GM12865 (cell line): ENCODE results near the gene FAM184A.

Source experiments
- DNase-seq: peaks from one replicate; pipeline ENCODE4 v3.0.0; 2010; ENCODE audit warnings: low read depth
- H3K4me3 ChIP-seq: 2 replicates; pipeline ENCODE4 v1.5.1; 2011; ENCODE audit warnings: mild to moderate bottlenecking, low read depth, low read length, control low read depth
- TF ChIP-seq, protein P1 (sequence below): IDR thresholded peaks from 2 replicates; pipeline ENCODE4 v1.5.1; 2011; ENCODE audit warnings: low read length, control low read depth, low read depth, inconsistent platforms; ENCODE audit not compliant: insufficient read depth; ENCODE audit errors: missing control alignments

The FAM184A gene

DNA sequence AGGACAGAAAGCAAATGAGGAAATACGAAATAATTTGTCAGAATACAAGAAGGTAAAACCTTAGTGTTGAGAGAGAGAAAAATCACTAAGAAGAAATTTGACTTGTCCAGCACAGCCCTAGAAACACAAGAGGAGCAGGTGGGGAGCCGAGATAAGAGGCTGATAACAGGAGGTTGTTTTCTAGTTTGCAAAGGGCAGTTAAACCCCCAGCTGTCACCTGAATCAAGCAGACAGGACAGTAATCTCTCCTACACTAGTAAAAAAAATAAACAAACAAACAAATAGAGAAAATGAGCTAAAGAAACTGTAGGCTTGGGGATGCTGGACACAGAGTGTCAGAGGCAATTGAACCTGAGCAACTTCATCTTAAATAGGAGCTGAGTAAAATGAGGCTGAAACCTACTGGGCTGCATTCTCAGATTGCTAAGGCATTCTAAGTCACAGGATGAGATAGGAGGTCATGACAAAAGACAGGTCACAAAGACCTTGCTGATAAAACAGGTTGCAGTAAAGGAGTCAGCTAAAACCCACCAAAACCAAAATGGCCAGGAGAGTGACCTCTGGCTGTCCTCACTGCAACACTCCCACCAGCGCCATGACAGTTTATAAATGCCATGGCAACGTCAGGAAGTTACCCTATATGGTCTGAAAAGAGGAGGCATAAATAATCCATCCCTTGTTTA, 40.4 kb downstream of the FAM184A start:
- TF ChIP-seq, protein P1, sequence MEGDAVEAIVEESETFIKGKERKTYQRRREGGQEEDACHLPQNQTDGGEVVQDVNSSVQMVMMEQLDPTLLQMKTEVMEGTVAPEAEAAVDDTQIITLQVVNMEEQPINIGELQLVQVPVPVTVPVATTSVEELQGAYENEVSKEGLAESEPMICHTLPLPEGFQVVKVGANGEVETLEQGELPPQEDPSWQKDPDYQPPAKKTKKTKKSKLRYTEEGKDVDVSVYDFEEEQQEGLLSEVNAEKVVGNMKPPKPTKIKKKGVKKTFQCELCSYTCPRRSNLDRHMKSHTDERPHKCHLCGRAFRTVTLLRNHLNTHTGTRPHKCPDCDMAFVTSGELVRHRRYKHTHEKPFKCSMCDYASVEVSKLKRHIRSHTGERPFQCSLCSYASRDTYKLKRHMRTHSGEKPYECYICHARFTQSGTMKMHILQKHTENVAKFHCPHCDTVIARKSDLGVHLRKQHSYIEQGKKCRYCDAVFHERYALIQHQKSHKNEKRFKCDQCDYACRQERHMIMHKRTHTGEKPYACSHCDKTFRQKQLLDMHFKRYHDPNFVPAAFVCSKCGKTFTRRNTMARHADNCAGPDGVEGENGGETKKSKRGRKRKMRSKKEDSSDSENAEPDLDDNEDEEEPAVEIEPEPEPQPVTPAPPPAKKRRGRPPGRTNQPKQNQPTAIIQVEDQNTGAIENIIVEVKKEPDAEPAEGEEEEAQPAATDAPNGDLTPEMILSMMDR = no peak
- H3K4me3 ChIP-seq = no peak overlapping the region
- no peak for DNase-seq

DNA sequence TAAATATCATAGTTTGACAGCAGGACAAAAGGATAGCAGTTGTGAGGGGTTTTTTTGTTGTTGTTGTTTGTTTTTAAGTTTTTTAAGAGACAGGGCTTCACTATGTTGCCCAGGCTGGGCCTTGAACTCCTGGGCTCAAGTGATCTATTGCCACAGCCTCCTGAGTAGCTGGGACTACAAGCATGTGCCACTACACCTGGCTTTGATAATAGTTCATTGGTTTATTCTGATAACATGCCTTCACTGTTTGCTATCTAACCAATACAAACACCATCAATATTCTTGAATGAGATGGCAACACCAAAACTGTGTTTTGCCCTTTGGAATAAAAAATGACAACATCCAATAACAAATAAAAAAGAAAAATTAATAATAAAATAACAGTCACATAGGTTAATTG, 41.2 kb downstream of the FAM184A start:
- H3K4me3 ChIP-seq = no peak overlapping the region
- no peak for DNase-seq
- TF ChIP-seq, protein P1 = no peak

DNA sequence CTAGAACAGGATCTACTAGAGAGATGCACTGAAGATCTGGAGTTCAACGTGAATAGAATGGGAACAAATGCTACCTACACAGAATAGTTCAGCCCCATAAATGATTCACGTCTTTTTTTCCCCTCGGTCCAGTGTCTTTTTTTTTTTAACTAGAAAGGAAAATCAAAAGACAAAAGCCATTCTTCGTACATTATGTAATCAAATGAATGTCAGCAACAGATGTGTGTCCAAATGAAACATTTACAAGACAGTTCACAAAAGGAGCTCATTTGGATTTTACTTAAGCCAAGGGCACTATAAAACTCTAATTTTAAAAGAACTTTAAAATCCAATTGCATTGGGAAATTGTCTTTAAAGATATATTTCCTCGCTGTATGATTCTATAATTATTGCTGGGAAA, 42.4 kb downstream of the FAM184A start:
- no peak overlapping the region for H3K4me3 ChIP-seq
- TF ChIP-seq, protein P1 = no peak
- no peak for DNase-seq

DNA sequence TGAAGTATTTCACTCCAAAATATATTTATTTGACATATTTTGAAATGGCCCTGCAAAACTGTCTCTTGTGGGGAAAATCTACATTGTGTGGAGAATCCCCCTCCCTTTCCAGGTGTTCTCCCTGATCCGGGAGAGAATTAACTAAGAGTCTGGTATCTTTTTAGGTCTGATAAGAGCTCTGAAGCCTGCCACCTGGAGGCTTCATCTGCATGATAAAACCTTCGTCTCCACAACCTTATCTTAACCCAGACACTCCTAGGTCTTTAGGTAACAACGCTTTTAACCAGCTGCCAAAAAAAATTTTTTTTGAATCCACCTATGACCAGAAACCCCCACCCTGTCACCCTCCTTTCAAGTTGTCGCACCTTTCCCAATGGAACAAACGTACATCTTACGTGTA, 43.0 kb downstream of the FAM184A start:
- no peak overlapping the region for H3K4me3 ChIP-seq
- TF ChIP-seq, protein P1 = no peak
- no peak for DNase-seq

DNA sequence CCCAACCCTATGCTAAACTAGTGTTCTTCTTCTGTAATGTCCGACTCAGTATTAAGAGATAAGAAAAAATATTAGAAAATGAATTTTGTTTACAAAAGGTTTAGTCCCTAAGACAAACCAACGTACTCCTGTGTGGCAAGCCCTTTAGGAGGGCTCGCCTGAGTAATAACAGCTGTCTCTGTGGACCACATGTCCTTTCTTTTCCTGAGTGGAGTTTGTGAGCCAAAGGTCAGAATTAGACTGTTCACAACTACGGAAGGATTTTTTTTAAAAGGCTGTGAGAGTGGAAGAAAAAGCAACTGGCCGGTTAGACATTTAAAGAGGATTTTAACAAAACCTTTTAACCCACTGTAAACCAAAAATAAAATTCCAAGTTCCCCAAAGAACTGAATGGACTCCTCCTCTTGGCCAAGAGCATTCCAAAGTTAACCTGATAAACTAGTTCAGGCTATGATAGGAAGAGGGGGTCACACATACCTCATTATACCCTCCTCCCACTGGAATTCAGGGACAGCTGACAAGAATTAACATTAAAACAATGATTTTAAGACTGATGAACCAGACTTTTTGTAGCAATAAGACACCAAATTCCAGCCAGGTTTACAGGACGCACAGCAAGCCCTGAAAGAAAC, 43.5 kb downstream of the FAM184A start:
- no peak for DNase-seq
- TF ChIP-seq, protein P1 = no peak
- H3K4me3 ChIP-seq = no peak overlapping the region

DNA sequence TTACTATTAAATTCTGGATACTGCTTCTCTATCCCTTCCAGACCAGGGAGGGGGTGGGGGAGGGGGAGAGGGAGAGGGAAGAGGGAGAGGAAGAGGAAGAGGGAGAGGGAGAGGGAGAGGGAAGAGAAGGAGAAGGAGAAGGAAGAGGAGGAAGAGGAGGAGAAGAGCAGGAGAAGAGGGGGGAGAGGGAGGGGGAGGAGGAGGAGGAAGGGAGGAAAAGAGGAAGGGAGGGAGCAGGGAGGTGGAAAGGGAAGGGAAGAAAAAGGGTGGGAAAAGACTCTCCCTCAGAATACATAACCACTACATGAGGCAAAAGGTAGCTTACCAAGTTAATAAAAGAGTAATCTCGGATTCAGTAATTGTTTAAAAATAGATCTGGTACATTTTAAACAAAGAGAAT, 46.0 kb downstream of the FAM184A start:
- H3K4me3 ChIP-seq = no peak overlapping the region

More for the DNA sequence above, 46.0 kb downstream of the FAM184A start:
- TF ChIP-seq, protein P1 = no peak
- no peak for DNase-seq
